Lung (tissue), 12 donors: ENCODE results near the gene PLAU. TPM values are rescaled to one million over a fixed set of nuclear protein-coding genes. Genes with fewer than 3 reads are reported as not detected.
A peak's percentile ranks its signal among the peaks of the same experiment; 100 is the strongest.
"Not testable (repeated sequence)": the region's sequence is repeated elsewhere in the genome, so short reads cannot be mapped to it uniquely, and the experiment has no call there.

Experiments
- ATAC-seq: fragments of 200-7000 bp; cut with Tn5 transposase; one replicate; pipeline ENCODE4 v1.9.1; 2020; ENCODE audit warnings: moderate number of reproducible peaks; ENCODE audit not compliant: insufficient read depth, low FRiP score
- DNase-seq, 3 donors: peaks; one replicate each; pipeline ENCODE4 v3.0.0-alpha.2; 2013 to 2017
- H3K27ac ChIP-seq, 2 donors: one replicate each; pipeline ENCODE4 v1.5.1; 2013; ENCODE audit warnings: mild to moderate bottlenecking in 2 of 2, moderate library complexity in 2 of 2, control low read depth in 1 of 2, inconsistent platforms in 1 of 2, low read depth in 1 of 2, low read length in 1 of 2
- H3K27me3 ChIP-seq, 3 donors: one replicate each; pipeline ENCODE4 v1.5.1; 2013; ENCODE audit warnings: low read length in 2 of 3; ENCODE audit not compliant: control insufficient read depth in 3 of 3, insufficient read depth in 3 of 3
- H3K36me3 ChIP-seq, 4 donors: one replicate each; pipeline ENCODE4 v1.5.1; 2013; ENCODE audit warnings: low read length in 4 of 4, mild to moderate bottlenecking in 1 of 4, moderate library complexity in 1 of 4; ENCODE audit not compliant: control insufficient read depth in 4 of 4, insufficient read depth in 4 of 4
- H3K4me1 ChIP-seq, 5 donors: one replicate each; pipeline ENCODE4 v1.5.1; 2013; ENCODE audit warnings: low read length in 5 of 5, mild to moderate bottlenecking in 2 of 5, moderate library complexity in 1 of 5; ENCODE audit not compliant: control insufficient read depth in 5 of 5, insufficient read depth in 5 of 5
- H3K4me3 ChIP-seq: one replicate; pipeline ENCODE4 v1.5.1; 2013; ENCODE audit warnings: mild to moderate bottlenecking, control low read depth, moderate library complexity
- H3K9ac ChIP-seq, 2 donors: one replicate each; pipeline ENCODE4 v1.5.1; 2013; ENCODE audit warnings: low read length in 2 of 2, control low read depth in 1 of 2; ENCODE audit not compliant: insufficient read depth in 1 of 2
- H3K9me3 ChIP-seq, 4 donors: one replicate each; pipeline ENCODE4 v1.5.1; 2013; ENCODE audit warnings: low read length in 3 of 4, mild to moderate bottlenecking in 1 of 4, moderate library complexity in 1 of 4; ENCODE audit not compliant: control insufficient read depth in 4 of 4, insufficient read depth in 3 of 4
- CTCF ChIP-seq: IDR thresholded peaks from 2 replicates; pipeline ENCODE4 v1.5.1; 2012; ENCODE audit warnings: mild to moderate bottlenecking; ENCODE audit errors: control extremely low read depth, extremely low read depth
- WGBS, 2 donors: extraction: QIAGEN DNeasy Blood & Tissue Kit; methylation state at CpG; one replicate each; pipeline ENCODE4 v1.1.7; 2013; 5-methylcytosine and 5-hydroxymethylcytosine counted together
- polyA plus RNA-seq, 2 donors: library from polyadenylated mRNA; stranded (reverse); fragments of 200-250 nt; gene quantifications; one replicate each; pipeline ENCODE4 v1.2.1, GENCODE V29; 2013
- total RNA-seq, 2 donors: library from RNA; depleted of rRNA in 1 of 2; stranded (reverse); fragments of >200 nt in 1 of 2; gene quantifications; one replicate each; pipeline ENCODE4 v1.2.1, GENCODE V29; 2014 to 2021
- donor health status: control.
- donor health status: control.
- donor health status: Bipolar disorder and iron deficiency.
- donor health status: healthy.
- donor health status: DM: yes; HTN: yes; CAD: no.

The PLAU gene
- total and polyA plus RNA-seq, 4 donors: 11.6 to 36.7 (median 18.3) TPM

GRCh38 chr10:73916761-73917470 lies 6.0 kb downstream of the PLAU start:
- no peak for TF ChIP-seq CTCF
- ATAC-seq: no peak
- Histone ChIP-seq H3K9me3 (no peaks in the 10 kb centered on the region), H3K27ac (peak overlapping the region in 1 of 2 donors; percentile 1), H3K27me3 (peaks cover 0 to 15% (median 9%) of the 10 kb centered on the region in 3 donors), H3K36me3 (peaks cover 0 to 10% (median 0%) of the 10 kb centered on the region in 4 donors), H3K9ac (no peak overlapping the region), H3K4me1 (peaks cover 0 to 9% (median 0%) of the 10 kb centered on the region in 5 donors), H3K4me3 (no peak overlapping the region)
- DNase-seq: peak in 1 of 3 donors; percentile 32
- WGBS, 2 donors: 19 to 45% methylated on average over 5 of the region's 5 CpGs

GRCh38 chr10:73917566-73918305 lies 6.8 kb downstream of the PLAU start:
- no peaks in the 10 kb centered on the region for H3K9me3 ChIP-seq
- no peak overlapping the region for H3K9ac ChIP-seq
- 85 to 98% methylated on average over 3 of the region's 3 CpGs for WGBS, 2 donors
- TF ChIP-seq CTCF: no peak
- no peak for DNase-seq
- H3K4me1 ChIP-seq: peaks cover 0 to 9% (median 0%) of the 10 kb centered on the region in 5 donors
- H3K27ac ChIP-seq: no peak overlapping the region
- peaks cover 0 to 9% (median 3%) of the 10 kb centered on the region in 3 donors for H3K27me3 ChIP-seq
- H3K36me3 ChIP-seq: peaks cover 0 to 10% (median 0%) of the 10 kb centered on the region in 4 donors
- no peak overlapping the region for H3K4me3 ChIP-seq
- ATAC-seq: no peak

GRCh38 chr10:73919481-73919880 lies 8.5 kb downstream of the PLAU start:
- not testable (repeated sequence) for H3K9ac ChIP-seq, H3K36me3 ChIP-seq, DNase-seq, ATAC-seq, H3K9me3 ChIP-seq, H3K4me3 ChIP-seq, H3K27me3 ChIP-seq
- peaks cover 0 to 14% (median 0%) of the 10 kb centered on the region in 5 donors for H3K4me1 ChIP-seq
- 90 to 94% methylated on average over 8 of the region's 8 CpGs for WGBS, 2 donors
- peak overlapping the region in 1 of 2 donors; percentile 61 for H3K27ac ChIP-seq

GRCh38 chr10:73920089-73920488 lies 9.2 kb downstream of the PLAU start:
- Histone ChIP-seq H3K27ac (peak overlapping the region in 1 of 2 donors; percentile 61), H3K9ac (no peak overlapping the region), H3K9me3 (no peaks in the 10 kb centered on the region), H3K27me3 (no peaks in the 10 kb centered on the region), H3K4me1 (peaks cover 0 to 14% (median 0%) of the 10 kb centered on the region in 5 donors), H3K36me3 (peaks cover 0 to 6% (median 0%) of the 10 kb centered on the region in 4 donors), H3K4me3 (no peak overlapping the region)
- TF ChIP-seq CTCF: no peak
- WGBS, 2 donors: 14 to 40% methylated on average over 4 of the region's 4 CpGs
- ATAC-seq (no peak), DNase-seq (peak; percentile 59 to 80 (median 69))
